Measurements from ENCODE around the gene CALCA. TPM values are rescaled to one million over a fixed set of nuclear protein-coding genes. Genes with fewer than 3 reads are reported as not detected.
A peak's percentile ranks its signal among the peaks of the same experiment; 100 is the strongest.

CALCA gene
- total and polyA plus RNA-seq, 2 experiments from 2014 or later, result 1.9 to 2.5 TPM

GRCh38 chr11:14938936-14939335 is 33.2 kb downstream of the CALCA start:
- H3K27ac Mint-ChIP-seq, result no peak overlapping the region
- Histone ChIP-seq H3K27ac (ENCODE audit: low read depth) (no peak overlapping the region), H2AFZ (no peak overlapping the region), H3K4me3 (no peak overlapping the region), H4K20me1 (replicated peaks; ENCODE audit: insufficient read depth) (no peaks in the 10 kb centered on the region), H3K36me3 (ENCODE audit: insufficient read depth) (no peaks in the 10 kb centered on the region), H3K27me3 (ENCODE audit: insufficient read depth) (no peaks in the 10 kb centered on the region), H3F3A (replicated peaks; ENCODE audit: low read depth) (no peaks in the 10 kb centered on the region), H3K4me2 (no peak overlapping the region), H3K4me1 (ENCODE audit: insufficient read depth) (no peaks in the 10 kb centered on the region), H3K79me2 (replicated peaks; ENCODE audit: insufficient read depth) (no peaks in the 10 kb centered on the region), H3K9me2 (ENCODE audit: insufficient read depth) (0 out of 2 replicates have a peak, but pooled peaks cover 2% of the 10 kb centered on the region)
- DNase-seq (ENCODE audit: low spot score), result peak; percentile 35
- H3K36me3 Mint-ChIP-seq (ENCODE audit: low read depth), result peaks cover 34% of the 10 kb centered on the region
- H3K4me3 Mint-ChIP-seq, result no peak overlapping the region
- H3K9me3 Mint-ChIP-seq, result peaks cover 42% of the 10 kb centered on the region
- TF ChIP-seq CTCF (conservative IDR thresholded peaks at IDR 0.05; ENCODE audit: low read depth in 2 of 2) (no peak), POLR2AphosphoS5 (IDR thresholded peaks at IDR 0.05; ENCODE audit: low read depth) (no peak), JUNB (IDR thresholded peaks at IDR 0.05; ENCODE audit: unreplicated experiment) (no peak), ZNF114 (CRISPR knock-in tag; IDR thresholded peaks at IDR 0.05) (no peak), EZH2 (IDR thresholded peaks at IDR 0.05; ENCODE audit: low read depth, unreplicated experiment) (no peak), CREB1 (CRISPR knock-in tag; IDR thresholded peaks at IDR 0.05; ENCODE audit: low read depth) (no peak), NANOG (IDR thresholded peaks at IDR 0.05; ENCODE audit: borderline replicate concordance) (no peak), EZH2phosphoT487 (IDR thresholded peaks at IDR 0.05; ENCODE audit: unreplicated experiment) (no peak), STAT1 (IDR thresholded peaks at IDR 0.05; ENCODE audit: unreplicated experiment) (no peak), ZNF331 (CRISPR knock-in tag; IDR thresholded peaks at IDR 0.05; ENCODE audit: low read depth) (no peak)
- TF ChIP-seq, protein P1, sequence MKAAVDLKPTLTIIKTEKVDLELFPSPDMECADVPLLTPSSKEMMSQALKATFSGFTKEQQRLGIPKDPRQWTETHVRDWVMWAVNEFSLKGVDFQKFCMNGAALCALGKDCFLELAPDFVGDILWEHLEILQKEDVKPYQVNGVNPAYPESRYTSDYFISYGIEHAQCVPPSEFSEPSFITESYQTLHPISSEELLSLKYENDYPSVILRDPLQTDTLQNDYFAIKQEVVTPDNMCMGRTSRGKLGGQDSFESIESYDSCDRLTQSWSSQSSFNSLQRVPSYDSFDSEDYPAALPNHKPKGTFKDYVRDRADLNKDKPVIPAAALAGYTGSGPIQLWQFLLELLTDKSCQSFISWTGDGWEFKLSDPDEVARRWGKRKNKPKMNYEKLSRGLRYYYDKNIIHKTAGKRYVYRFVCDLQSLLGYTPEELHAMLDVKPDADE (IDR thresholded peaks at IDR 0.05), result no peak
- TF ChIP-seq, protein P2, sequence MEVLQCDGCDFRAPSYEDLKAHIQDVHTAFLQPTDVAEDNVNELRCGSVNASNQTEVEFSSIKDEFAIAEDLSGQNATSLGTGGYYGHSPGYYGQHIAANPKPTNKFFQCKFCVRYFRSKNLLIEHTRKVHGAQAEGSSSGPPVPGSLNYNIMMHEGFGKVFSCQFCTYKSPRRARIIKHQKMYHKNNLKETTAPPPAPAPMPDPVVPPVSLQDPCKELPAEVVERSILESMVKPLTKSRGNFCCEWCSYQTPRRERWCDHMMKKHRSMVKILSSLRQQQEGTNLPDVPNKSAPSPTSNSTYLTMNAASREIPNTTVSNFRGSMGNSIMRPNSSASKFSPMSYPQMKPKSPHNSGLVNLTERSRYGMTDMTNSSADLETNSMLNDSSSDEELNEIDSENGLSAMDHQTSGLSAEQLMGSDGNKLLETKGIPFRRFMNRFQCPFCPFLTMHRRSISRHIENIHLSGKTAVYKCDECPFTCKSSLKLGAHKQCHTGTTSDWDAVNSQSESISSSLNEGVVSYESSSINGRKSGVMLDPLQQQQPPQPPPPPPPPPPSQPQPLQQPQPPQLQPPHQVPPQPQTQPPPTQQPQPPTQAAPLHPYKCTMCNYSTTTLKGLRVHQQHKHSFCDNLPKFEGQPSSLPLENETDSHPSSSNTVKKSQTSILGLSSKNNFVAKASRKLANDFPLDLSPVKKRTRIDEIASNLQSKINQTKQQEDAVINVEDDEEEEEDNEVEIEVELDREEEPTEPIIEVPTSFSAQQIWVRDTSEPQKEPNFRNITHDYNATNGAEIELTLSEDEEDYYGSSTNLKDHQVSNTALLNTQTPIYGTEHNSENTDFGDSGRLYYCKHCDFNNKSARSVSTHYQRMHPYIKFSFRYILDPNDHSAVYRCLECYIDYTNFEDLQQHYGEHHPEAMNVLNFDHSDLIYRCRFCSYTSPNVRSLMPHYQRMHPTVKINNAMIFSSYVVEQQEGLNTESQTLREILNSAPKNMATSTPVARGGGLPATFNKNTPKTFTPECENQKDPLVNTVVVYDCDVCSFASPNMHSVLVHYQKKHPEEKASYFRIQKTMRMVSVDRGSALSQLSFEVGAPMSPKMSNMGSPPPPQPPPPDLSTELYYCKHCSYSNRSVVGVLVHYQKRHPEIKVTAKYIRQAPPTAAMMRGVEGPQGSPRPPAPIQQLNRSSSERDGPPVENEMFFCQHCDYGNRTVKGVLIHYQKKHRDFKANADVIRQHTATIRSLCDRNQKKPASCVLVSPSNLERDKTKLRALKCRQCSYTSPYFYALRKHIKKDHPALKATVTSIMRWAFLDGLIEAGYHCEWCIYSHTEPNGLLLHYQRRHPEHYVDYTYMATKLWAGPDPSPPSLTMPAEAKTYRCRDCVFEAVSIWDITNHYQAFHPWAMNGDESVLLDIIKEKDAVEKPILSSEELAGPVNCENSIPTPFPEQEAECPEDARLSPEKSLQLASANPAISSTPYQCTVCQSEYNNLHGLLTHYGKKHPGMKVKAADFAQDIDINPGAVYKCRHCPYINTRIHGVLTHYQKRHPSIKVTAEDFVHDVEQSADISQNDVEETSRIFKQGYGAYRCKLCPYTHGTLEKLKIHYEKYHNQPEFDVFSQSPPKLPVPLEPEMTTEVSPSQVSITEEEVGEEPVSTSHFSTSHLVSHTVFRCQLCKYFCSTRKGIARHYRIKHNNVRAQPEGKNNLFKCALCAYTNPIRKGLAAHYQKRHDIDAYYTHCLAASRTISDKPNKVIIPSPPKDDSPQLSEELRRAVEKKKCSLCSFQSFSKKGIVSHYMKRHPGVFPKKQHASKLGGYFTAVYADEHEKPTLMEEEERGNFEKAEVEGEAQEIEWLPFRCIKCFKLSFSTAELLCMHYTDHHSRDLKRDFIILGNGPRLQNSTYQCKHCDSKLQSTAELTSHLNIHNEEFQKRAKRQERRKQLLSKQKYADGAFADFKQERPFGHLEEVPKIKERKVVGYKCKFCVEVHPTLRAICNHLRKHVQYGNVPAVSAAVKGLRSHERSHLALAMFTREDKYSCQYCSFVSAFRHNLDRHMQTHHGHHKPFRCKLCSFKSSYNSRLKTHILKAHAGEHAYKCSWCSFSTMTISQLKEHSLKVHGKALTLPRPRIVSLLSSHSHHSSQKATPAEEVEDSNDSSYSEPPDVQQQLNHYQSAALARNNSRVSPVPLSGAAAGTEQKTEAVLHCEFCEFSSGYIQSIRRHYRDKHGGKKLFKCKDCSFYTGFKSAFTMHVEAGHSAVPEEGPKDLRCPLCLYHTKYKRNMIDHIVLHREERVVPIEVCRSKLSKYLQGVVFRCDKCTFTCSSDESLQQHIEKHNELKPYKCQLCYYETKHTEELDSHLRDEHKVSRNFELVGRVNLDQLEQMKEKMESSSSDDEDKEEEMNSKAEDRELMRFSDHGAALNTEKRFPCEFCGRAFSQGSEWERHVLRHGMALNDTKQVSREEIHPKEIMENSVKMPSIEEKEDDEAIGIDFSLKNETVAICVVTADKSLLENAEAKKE (CRISPR knock-in tag; IDR thresholded peaks at IDR 0.05), result no peak
- TF ChIP-seq, protein P3, sequence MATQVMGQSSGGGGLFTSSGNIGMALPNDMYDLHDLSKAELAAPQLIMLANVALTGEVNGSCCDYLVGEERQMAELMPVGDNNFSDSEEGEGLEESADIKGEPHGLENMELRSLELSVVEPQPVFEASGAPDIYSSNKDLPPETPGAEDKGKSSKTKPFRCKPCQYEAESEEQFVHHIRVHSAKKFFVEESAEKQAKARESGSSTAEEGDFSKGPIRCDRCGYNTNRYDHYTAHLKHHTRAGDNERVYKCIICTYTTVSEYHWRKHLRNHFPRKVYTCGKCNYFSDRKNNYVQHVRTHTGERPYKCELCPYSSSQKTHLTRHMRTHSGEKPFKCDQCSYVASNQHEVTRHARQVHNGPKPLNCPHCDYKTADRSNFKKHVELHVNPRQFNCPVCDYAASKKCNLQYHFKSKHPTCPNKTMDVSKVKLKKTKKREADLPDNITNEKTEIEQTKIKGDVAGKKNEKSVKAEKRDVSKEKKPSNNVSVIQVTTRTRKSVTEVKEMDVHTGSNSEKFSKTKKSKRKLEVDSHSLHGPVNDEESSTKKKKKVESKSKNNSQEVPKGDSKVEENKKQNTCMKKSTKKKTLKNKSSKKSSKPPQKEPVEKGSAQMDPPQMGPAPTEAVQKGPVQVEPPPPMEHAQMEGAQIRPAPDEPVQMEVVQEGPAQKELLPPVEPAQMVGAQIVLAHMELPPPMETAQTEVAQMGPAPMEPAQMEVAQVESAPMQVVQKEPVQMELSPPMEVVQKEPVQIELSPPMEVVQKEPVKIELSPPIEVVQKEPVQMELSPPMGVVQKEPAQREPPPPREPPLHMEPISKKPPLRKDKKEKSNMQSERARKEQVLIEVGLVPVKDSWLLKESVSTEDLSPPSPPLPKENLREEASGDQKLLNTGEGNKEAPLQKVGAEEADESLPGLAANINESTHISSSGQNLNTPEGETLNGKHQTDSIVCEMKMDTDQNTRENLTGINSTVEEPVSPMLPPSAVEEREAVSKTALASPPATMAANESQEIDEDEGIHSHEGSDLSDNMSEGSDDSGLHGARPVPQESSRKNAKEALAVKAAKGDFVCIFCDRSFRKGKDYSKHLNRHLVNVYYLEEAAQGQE (IDR thresholded peaks at IDR 0.05; ENCODE audit: unreplicated experiment), result no peak
- H3K4me1 Mint-ChIP-seq, result no peaks in the 10 kb centered on the region
- peaks cover 4% of the 10 kb centered on the region for H3K27me3 Mint-ChIP-seq (ENCODE audit: insufficient read depth, low read depth, poor library complexity)
- ATAC-seq, result no peak
